GM21825 (cell line): ENCODE measurements around the gene ATP13A2.

Source experiments
- ATAC-seq: cut with Tn5 transposase; IDR thresholded peaks from one replicate; pipeline ENCODE4 v1.9.1; 2021; ENCODE audit warnings: mild to moderate bottlenecking, moderate library complexity; ENCODE audit not compliant: unreplicated experiment

ATP13A2 gene

GRCh38 chr1:16980473-16981268, 31.1 kb downstream of the ATP13A2 start, which contains the start of gene MFAP2:
Gene MFAP2, minus strand, starts transcription at chr1:16980620. Its CDS starts 2,347 bp downstream, at chr1:16978273.
- no peak for ATAC-seq

- no peak for ATAC-seq
Measured at GRCh38 chr1:16979475-16980327, 32.0 kb downstream of the ATP13A2 start.

- no peak for ATAC-seq
Measured at GRCh38 chr1:16978567-16979474, 32.9 kb downstream of the ATP13A2 start.

- ATAC-seq: no peak
Measured at GRCh38 chr1:16978139-16978538, 33.6 kb downstream of the ATP13A2 start.

- no peak for ATAC-seq
Measured at GRCh38 chr1:16977377-16977776, 34.4 kb downstream of the ATP13A2 start.

- ATAC-seq: no peak
Measured at GRCh38 chr1:16976966-16977365, 34.8 kb downstream of the ATP13A2 start.

- ATAC-seq: no peak
Measured at GRCh38 chr1:16975838-16976237, 35.9 kb downstream of the ATP13A2 start.

- no peak for ATAC-seq
Measured at GRCh38 chr1:16975211-16975610, 36.5 kb downstream of the ATP13A2 start.

- ATAC-seq: no peak
Measured at GRCh38 chr1:16973215-16973614, 38.5 kb downstream of the ATP13A2 start.

GRCh38 chr1:16972189-16972895, 39.4 kb downstream of the ATP13A2 start:
- ATAC-seq: no peak

GRCh38 chr1:16971341-16972188, 40.2 kb downstream of the ATP13A2 start:
- no peak for ATAC-seq

GRCh38 chr1:16970132-16970910, 41.4 kb downstream of the ATP13A2 start:
- no peak for ATAC-seq

GRCh38 chr1:16969651-16970050, 42.1 kb downstream of the ATP13A2 start:
- ATAC-seq: no peak

GRCh38 chr1:16969057-16969611, 42.6 kb downstream of the ATP13A2 start:
- no peak for ATAC-seq

GRCh38 chr1:16968372-16968771, 43.4 kb downstream of the ATP13A2 start:
- ATAC-seq: no peak

- ATAC-seq: no peak
Measured at GRCh38 chr1:16967962-16968361, 43.8 kb downstream of the ATP13A2 start.

GRCh38 chr1:16967095-16967575, 44.6 kb downstream of the ATP13A2 start:
- no peak for ATAC-seq

GRCh38 chr1:16966282-16966681, 45.4 kb downstream of the ATP13A2 start:
- ATAC-seq: no peak
